IMR-90 (cell line): Measurements from ENCODE around the gene APLF.
"Not testable (repeated sequence)": the region's sequence is repeated elsewhere in the genome, so short reads cannot be mapped to it uniquely, and the experiment has no call there.

Source experiments
- BHLHE40 ChIP-seq: fragments of 150-350 bp; IDR thresholded peaks from 2 replicates; pipeline ENCODE4 v1.6.1; 2016; ENCODE audit warnings: mild to moderate bottlenecking, low read depth, low read length
- CEBPB ChIP-seq: IDR thresholded peaks from 2 replicates; pipeline ENCODE4 v1.6.1; 2012; ENCODE audit warnings: low read depth, low read length, improper control_type of control experiment
- CHD1 ChIP-seq: IDR thresholded peaks from 2 replicates; pipeline ENCODE4 v1.6.1; 2012; ENCODE audit warnings: low read depth, low read length, improper control_type of control experiment
- MAZ ChIP-seq: IDR thresholded peaks from 2 replicates; pipeline ENCODE4 v1.6.1; 2012; ENCODE audit warnings: low read depth, mild to moderate bottlenecking, low read length, improper control_type of control experiment, moderate library complexity, borderline replicate concordance
- POLR2A ChIP-seq: IDR thresholded peaks from 2 replicates; pipeline ENCODE4 v1.6.1; 2012; ENCODE audit warnings: mild to moderate bottlenecking, low read depth, low read length
- RAD21 ChIP-seq: IDR thresholded peaks from 2 replicates; pipeline ENCODE4 v1.6.1; 2012; ENCODE audit warnings: low read length, improper control_type of control experiment
- RCOR1 ChIP-seq: IDR thresholded peaks from 2 replicates; pipeline ENCODE4 v1.6.1; 2012; ENCODE audit warnings: mild to moderate bottlenecking, low read length, improper control_type of control experiment; ENCODE audit not compliant: insufficient replicate concordance
- RFX5 ChIP-seq: IDR thresholded peaks from 2 replicates; pipeline ENCODE4 v1.8.0; 2012; ENCODE audit warnings: low read depth, mild to moderate bottlenecking, low read length, moderate library complexity
- SMC3 ChIP-seq: fragments of 150-350 bp; IDR thresholded peaks from 2 replicates; pipeline ENCODE4 v1.6.1; 2016; ENCODE audit warnings: low read depth, mild to moderate bottlenecking, antibody characterized with exemption, low read length, moderate library complexity
- TF ChIP-seq, protein P1 (sequence below): conservative IDR thresholded peaks from 2 replicates; pipeline ENCODE4 v1.5.1; 2012; ENCODE audit warnings: mild to moderate bottlenecking, low read depth, low read length, improper control_type of control experiment
- TF ChIP-seq, protein P2 (sequence below): fragments of 150-350 bp; IDR thresholded peaks from 2 replicates; pipeline ENCODE4 v1.6.1; 2017; ENCODE audit warnings: mild to moderate bottlenecking, antibody characterized with exemption, low read length, low read depth
- TF ChIP-seq, protein P3 (sequence below): fragments of 150-350 bp; IDR thresholded peaks from 2 replicates; pipeline ENCODE4 v1.6.1; 2016; ENCODE audit warnings: low read depth, mild to moderate bottlenecking, low read length, moderate library complexity, borderline replicate concordance

DNA sequence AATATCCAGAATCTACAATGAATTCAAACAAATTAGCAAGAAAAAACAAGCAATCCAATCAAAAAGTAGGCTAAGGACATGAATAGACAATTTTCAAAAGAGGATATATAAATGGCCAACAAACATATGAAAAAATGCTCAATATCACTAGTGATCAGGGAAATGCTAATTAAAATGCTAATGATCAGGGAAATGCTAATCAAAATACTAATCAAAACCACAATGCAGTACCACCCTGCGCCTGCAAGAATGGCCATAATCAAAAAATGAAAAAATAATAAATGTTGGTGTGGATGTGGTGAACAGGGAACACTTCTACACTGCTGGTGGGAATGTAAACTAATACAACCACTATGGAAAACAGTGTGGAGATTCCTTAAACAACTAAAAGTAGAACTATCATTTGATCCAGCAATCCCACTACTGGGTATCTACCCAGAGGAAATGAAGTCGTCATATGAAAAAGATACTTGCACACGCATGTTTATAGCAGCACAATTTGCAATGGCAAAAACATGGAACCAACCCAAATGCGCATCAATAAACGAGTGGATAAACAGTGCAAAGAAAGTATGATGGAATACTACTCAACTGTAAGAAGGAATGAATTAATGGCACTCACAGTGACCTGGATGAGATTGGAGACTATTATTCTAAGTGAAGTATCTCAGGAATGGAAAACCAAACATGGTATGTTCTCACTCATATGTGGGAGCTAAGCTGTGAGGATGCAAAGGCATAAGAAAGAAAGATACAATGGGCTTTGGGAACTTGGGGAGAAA is 88.2 kb downstream of the APLF start:
- TF ChIP-seq POLR2A, RAD21, RFX5, RCOR1, MAZ, CHD1, BHLHE40, CEBPB, SMC3: not testable (repeated sequence)
- TF ChIP-seq, protein P1, sequence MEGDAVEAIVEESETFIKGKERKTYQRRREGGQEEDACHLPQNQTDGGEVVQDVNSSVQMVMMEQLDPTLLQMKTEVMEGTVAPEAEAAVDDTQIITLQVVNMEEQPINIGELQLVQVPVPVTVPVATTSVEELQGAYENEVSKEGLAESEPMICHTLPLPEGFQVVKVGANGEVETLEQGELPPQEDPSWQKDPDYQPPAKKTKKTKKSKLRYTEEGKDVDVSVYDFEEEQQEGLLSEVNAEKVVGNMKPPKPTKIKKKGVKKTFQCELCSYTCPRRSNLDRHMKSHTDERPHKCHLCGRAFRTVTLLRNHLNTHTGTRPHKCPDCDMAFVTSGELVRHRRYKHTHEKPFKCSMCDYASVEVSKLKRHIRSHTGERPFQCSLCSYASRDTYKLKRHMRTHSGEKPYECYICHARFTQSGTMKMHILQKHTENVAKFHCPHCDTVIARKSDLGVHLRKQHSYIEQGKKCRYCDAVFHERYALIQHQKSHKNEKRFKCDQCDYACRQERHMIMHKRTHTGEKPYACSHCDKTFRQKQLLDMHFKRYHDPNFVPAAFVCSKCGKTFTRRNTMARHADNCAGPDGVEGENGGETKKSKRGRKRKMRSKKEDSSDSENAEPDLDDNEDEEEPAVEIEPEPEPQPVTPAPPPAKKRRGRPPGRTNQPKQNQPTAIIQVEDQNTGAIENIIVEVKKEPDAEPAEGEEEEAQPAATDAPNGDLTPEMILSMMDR, result not testable (repeated sequence)
- TF ChIP-seq, protein P2, sequence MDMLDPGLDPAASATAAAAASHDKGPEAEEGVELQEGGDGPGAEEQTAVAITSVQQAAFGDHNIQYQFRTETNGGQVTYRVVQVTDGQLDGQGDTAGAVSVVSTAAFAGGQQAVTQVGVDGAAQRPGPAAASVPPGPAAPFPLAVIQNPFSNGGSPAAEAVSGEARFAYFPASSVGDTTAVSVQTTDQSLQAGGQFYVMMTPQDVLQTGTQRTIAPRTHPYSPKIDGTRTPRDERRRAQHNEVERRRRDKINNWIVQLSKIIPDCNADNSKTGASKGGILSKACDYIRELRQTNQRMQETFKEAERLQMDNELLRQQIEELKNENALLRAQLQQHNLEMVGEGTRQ, result not testable (repeated sequence)
- TF ChIP-seq, protein P3, sequence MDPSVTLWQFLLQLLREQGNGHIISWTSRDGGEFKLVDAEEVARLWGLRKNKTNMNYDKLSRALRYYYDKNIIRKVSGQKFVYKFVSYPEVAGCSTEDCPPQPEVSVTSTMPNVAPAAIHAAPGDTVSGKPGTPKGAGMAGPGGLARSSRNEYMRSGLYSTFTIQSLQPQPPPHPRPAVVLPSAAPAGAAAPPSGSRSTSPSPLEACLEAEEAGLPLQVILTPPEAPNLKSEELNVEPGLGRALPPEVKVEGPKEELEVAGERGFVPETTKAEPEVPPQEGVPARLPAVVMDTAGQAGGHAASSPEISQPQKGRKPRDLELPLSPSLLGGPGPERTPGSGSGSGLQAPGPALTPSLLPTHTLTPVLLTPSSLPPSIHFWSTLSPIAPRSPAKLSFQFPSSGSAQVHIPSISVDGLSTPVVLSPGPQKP, result not testable (repeated sequence)
